ENCODE results near the gene PMPCA. TPM values are rescaled to one million over a fixed set of nuclear protein-coding genes. Genes with fewer than 3 reads are reported as not detected.

Gene PMPCA
- polyA plus RNA-seq, 1 donor (not counting 4 experiments of a cell fraction or from before 2014, with no cell fraction given) = 85.9 TPM

DNA sequence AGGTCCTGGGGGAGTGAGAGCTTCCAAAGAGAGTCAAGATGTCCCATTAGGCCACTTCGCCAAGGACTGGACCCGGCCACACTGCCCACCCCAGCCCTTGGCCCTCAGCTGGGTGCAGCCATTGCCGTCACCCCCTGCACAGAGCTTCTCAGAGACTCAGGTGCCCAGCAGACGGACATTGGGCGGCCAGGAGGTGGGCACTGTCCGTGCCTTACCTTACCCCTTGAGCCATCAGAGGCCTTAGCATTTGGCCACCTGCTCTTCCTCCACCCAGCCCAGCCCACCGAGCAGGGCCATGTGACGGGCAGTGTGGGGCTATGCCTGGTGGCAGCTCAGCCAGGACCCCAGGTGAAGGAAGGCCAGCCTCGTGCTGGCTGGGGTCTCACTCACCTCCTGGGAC is 43.6 kb upstream of the PMPCA start:
- Histone ChIP-seq H3K9me1 (ENCODE audit: control insufficient read depth, extremely low read depth, insufficient read depth, low read length) (no peaks in the 10 kb centered on the region), H3K36me3 (ENCODE audit: control insufficient read depth in 2 of 2, extremely low read depth in 1 of 2, insufficient read depth in 2 of 2, low read length in 2 of 2) (peaks cover 0 to 1% of the 10 kb centered on the region in 2 experiments), H2AFZ (ENCODE audit: control insufficient read depth, low read length) (no peak overlapping the region), H4K20me1 (ENCODE audit: control insufficient read depth, extremely low read depth, insufficient read depth, low read length) (no peaks in the 10 kb centered on the region), H3K79me2 (ENCODE audit: control insufficient read depth, insufficient read depth, low read length) (no peaks in the 10 kb centered on the region), H3K9me3 (ENCODE audit: control insufficient read depth, low read depth, low read length) (no peaks in the 10 kb centered on the region), H3K4me2 (ENCODE audit: control insufficient read depth, extremely low read depth, insufficient read depth, low read depth, low read length) (no peak overlapping the region), H3K4me3 (ENCODE audit: control insufficient read depth in 2 of 3, extremely low read depth in 1 of 3, insufficient read depth in 2 of 3, low read depth in 1 of 3, low read length in 3 of 3) (no peak overlapping the region), H3K4me1 (ENCODE audit: control insufficient read depth, extremely low read depth, insufficient read depth, low read length) (peaks cover 12% of the 10 kb centered on the region), H3K9ac (ENCODE audit: control insufficient read depth, extremely low read depth, insufficient read depth, low read length) (no peak overlapping the region), H3K27me3 (ENCODE audit: control insufficient read depth, extremely low read depth, insufficient read depth, low read length) (no peaks in the 10 kb centered on the region), H3K27ac (ENCODE audit: control insufficient read depth, insufficient read depth, low read length) (no peak overlapping the region)
- FAIRE-seq = no peak
- dilution Hi-C loops (cut with MboI; ENCODE audit: extremely low pct_ligation_motif_present, low sequenced_read_pairs) = no loop called here
- TF ChIP-seq, protein P1, sequence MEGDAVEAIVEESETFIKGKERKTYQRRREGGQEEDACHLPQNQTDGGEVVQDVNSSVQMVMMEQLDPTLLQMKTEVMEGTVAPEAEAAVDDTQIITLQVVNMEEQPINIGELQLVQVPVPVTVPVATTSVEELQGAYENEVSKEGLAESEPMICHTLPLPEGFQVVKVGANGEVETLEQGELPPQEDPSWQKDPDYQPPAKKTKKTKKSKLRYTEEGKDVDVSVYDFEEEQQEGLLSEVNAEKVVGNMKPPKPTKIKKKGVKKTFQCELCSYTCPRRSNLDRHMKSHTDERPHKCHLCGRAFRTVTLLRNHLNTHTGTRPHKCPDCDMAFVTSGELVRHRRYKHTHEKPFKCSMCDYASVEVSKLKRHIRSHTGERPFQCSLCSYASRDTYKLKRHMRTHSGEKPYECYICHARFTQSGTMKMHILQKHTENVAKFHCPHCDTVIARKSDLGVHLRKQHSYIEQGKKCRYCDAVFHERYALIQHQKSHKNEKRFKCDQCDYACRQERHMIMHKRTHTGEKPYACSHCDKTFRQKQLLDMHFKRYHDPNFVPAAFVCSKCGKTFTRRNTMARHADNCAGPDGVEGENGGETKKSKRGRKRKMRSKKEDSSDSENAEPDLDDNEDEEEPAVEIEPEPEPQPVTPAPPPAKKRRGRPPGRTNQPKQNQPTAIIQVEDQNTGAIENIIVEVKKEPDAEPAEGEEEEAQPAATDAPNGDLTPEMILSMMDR (optimal IDR thresholded peaks at IDR 0.05 in 1 of 3, IDR thresholded peaks at IDR 0.05 in 1 of 3, conservative IDR thresholded peaks at IDR 0.05 in 1 of 3; ENCODE audit: extremely low read depth in 1 of 3, insufficient read depth in 2 of 3, low read length in 3 of 3) = no peak
- no peak for DNase-seq (ENCODE audit: low read depth, low spot score)

DNA sequence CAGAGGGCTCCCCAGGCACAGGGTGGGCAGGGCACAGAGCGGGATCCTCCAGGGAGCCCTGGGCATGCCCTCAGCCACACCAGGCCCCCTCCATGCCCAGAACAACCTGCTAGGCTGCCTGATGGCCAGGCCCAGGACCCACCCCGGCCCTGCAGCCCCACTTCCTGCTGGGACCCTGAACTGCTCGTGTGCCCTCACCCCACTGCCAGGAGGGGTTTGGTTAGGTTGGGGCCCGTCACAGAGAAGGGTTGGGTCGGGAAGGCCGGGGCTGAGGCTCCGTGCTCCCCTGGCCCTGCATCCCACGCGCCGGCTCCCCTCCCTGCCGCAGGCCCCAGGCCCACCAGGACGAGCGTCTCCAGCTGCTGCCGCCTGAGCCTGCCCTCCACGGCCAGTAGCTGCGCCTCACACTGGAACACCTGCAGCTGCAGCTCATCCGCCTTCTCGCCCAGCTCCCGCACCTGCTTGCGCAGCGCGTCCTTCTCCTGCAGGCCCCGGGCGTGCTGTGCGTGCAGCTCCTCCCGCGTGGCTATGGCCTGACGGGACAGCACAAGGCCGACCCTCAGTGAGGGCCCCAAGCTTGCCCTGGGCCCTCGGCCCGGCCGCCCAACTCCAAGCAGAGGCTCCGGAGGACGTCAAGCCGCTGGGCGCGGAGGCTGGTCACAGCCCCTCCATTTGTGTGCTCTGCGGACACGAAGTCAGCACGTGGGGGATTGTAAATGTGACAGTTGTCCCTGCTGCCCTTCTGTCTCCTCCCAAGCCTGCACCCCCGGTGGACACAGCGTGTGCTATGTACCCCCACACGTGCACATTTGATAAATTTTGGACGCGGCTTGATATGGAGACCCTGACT is 42.9 kb upstream of the PMPCA start:
- Histone ChIP-seq H3K9me1 (ENCODE audit: control insufficient read depth, extremely low read depth, insufficient read depth, low read length) (no peaks in the 10 kb centered on the region), H3K36me3 (ENCODE audit: control insufficient read depth in 2 of 2, extremely low read depth in 1 of 2, insufficient read depth in 2 of 2, low read length in 2 of 2) (peaks cover 0 to 1% of the 10 kb centered on the region in 2 experiments), H3K27me3 (ENCODE audit: control insufficient read depth, extremely low read depth, insufficient read depth, low read length) (no peaks in the 10 kb centered on the region), H2AFZ (ENCODE audit: control insufficient read depth, low read length) (no peak overlapping the region), H3K9ac (ENCODE audit: control insufficient read depth, extremely low read depth, insufficient read depth, low read length) (no peak overlapping the region), H3K4me3 (ENCODE audit: control insufficient read depth in 2 of 3, extremely low read depth in 1 of 3, insufficient read depth in 2 of 3, low read depth in 1 of 3, low read length in 3 of 3) (no peak overlapping the region), H3K9me3 (ENCODE audit: control insufficient read depth, low read depth, low read length) (no peaks in the 10 kb centered on the region), H3K4me2 (ENCODE audit: control insufficient read depth, extremely low read depth, insufficient read depth, low read depth, low read length) (no peak overlapping the region), H3K4me1 (ENCODE audit: control insufficient read depth, extremely low read depth, insufficient read depth, low read length) (peaks cover 14% of the 10 kb centered on the region), H4K20me1 (ENCODE audit: control insufficient read depth, extremely low read depth, insufficient read depth, low read length) (no peaks in the 10 kb centered on the region), H3K27ac (ENCODE audit: control insufficient read depth, insufficient read depth, low read length) (no peak overlapping the region), H3K79me2 (ENCODE audit: control insufficient read depth, insufficient read depth, low read length) (no peaks in the 10 kb centered on the region)
- DNase-seq (ENCODE audit: low read depth, low spot score) = no peak
- dilution Hi-C loops (cut with MboI; ENCODE audit: extremely low pct_ligation_motif_present, low sequenced_read_pairs) = no loop called here
- TF ChIP-seq EZH2 (IDR thresholded peaks at IDR 0.05; ENCODE audit: low read length) = no peak
- TF ChIP-seq, protein P1 (optimal IDR thresholded peaks at IDR 0.05 in 1 of 3, IDR thresholded peaks at IDR 0.05 in 1 of 3, conservative IDR thresholded peaks at IDR 0.05 in 1 of 3; ENCODE audit: extremely low read depth in 1 of 3, insufficient read depth in 2 of 3, low read length in 3 of 3) = no peak
- FAIRE-seq = no peak

Data from keratinocyte (primary cell).